Superior temporal gyrus (tissue), 1 donor: ENCODE measurements around the gene FCN2.

Source experiments
- DNase-seq: peaks from one replicate; pipeline ENCODE4 v3.0.0-alpha.2; 2016; ENCODE audit errors: extremely low spot score

The FCN2 gene

GRCh38 chr9:134930398-134930797 lies 49.8 kb downstream of the FCN2 start:
- no peak for DNase-seq

GRCh38 chr9:134932171-134932570 lies 51.6 kb downstream of the FCN2 start:
- no peak for DNase-seq

- DNase-seq, result no peak
Measured at GRCh38 chr9:134932606-134933005, 52.0 kb downstream of the FCN2 start.

- no peak for DNase-seq
Measured at GRCh38 chr9:134933076-134933659, 52.6 kb downstream of the FCN2 start.

GRCh38 chr9:134935056-134935640 lies 54.5 kb downstream of the FCN2 start:
- no peak for DNase-seq

- no peak for DNase-seq
Measured at GRCh38 chr9:134935701-134936345, 55.2 kb downstream of the FCN2 start.

- DNase-seq, result no peak
Measured at GRCh38 chr9:134936346-134937163, 55.9 kb downstream of the FCN2 start.
